HepG2 (cell line): ENCODE measurements around the gene KANTR. TPM values are rescaled to one million over a fixed set of nuclear protein-coding genes. Genes with fewer than 3 reads are reported as not detected.

Source experiments
- BCL3 ChIP-seq: sonication (generic); formaldehyde crosslinking; IDR thresholded peaks from 2 replicates; pipeline ENCODE4 v1.5.1; 2020; ENCODE audit warnings: mild to moderate bottlenecking, missing genetic modification reagents, moderate library complexity
- CEBPG ChIP-seq: IDR thresholded peaks from 2 replicates; pipeline ENCODE4 v1.6.1; 2016
- ELF4 ChIP-seq: sonication (generic); formaldehyde crosslinking; IDR thresholded peaks from 2 replicates; pipeline ENCODE4 v1.5.0; 2020; ENCODE audit warnings: missing genetic modification reagents, mild to moderate bottlenecking, moderate library complexity, borderline replicate concordance
- FOXO1 ChIP-seq: sonication (generic); formaldehyde crosslinking; IDR thresholded peaks from 2 replicates; pipeline ENCODE4 v1.4.0; 2020; ENCODE audit warnings: missing genetic modification reagents
- HHEX ChIP-seq: IDR thresholded peaks from 2 replicates; pipeline ENCODE4 v1.6.1; 2016; ENCODE audit warnings: control low read depth
- PAX8 ChIP-seq: sonication (generic); formaldehyde crosslinking; IDR thresholded peaks from 2 replicates; pipeline ENCODE4 v1.8.0; 2022; ENCODE audit warnings: mild to moderate bottlenecking, missing genetic modification reagents, borderline replicate concordance
- TCF7 ChIP-seq: sonication (generic); IDR thresholded peaks from 2 replicates; pipeline ENCODE4 v1.6.1; 2016; ENCODE audit warnings: antibody characterized with exemption, low read depth
- TOPORS ChIP-seq: sonication (generic); formaldehyde crosslinking; IDR thresholded peaks from 2 replicates; pipeline ENCODE4 v1.8.0; 2023; ENCODE audit warnings: mild to moderate bottlenecking, missing genetic modification reagents
- ZNF180 ChIP-seq: sonication (generic); formaldehyde crosslinking; IDR thresholded peaks from 2 replicates; pipeline ENCODE4 v1.4.0; 2020; ENCODE audit warnings: low read depth, missing genetic modification reagents, borderline replicate concordance
- ZNF296 ChIP-seq: sonication (generic); formaldehyde crosslinking; conservative IDR thresholded peaks from 2 replicates; pipeline ENCODE4 v1.5.0; 2020; ENCODE audit warnings: mild to moderate bottlenecking, missing genetic modification reagents
- ZNF362 ChIP-seq: sonication (generic); formaldehyde crosslinking; IDR thresholded peaks from 2 replicates; pipeline ENCODE4 v1.4.0; 2020; ENCODE audit warnings: missing genetic modification reagents, mild to moderate bottlenecking, borderline replicate concordance
- ZNF383 ChIP-seq: sonication (generic); formaldehyde crosslinking; IDR thresholded peaks from 2 replicates; pipeline ENCODE4 v1.4.0; 2020; ENCODE audit warnings: missing genetic modification reagents, mild to moderate bottlenecking, borderline replicate concordance
- ZNF432 ChIP-seq: sonication (generic); formaldehyde crosslinking; IDR thresholded peaks from 2 replicates; pipeline ENCODE4 v1.5.0; 2020; ENCODE audit warnings: missing genetic modification reagents, mild to moderate bottlenecking, borderline replicate concordance
- ZNF549 ChIP-seq: sonication (generic); formaldehyde crosslinking; IDR thresholded peaks from 2 replicates; pipeline ENCODE4 v1.5.0; 2020; ENCODE audit warnings: missing genetic modification reagents
- ZNF777 ChIP-seq: sonication (generic); formaldehyde crosslinking; IDR thresholded peaks from 2 replicates; pipeline ENCODE4 v1.4.0; 2020; ENCODE audit warnings: missing genetic modification reagents
- ZNF781 ChIP-seq: sonication (generic); formaldehyde crosslinking; IDR thresholded peaks from 2 replicates; pipeline ENCODE4 v1.5.1; 2020; ENCODE audit warnings: borderline replicate concordance, mild to moderate bottlenecking, missing genetic modification reagents; ENCODE audit errors: not compliant biosample characterization
- polyA plus RNA-seq, 8 experiments: library from polyadenylated mRNA; depleted of rRNA in 3 of 8; stranded (reverse) in 7 of 8; unstranded in 1 of 8; fragments of >200 nt; fragmentation: Illumina TruSeq in 4 of 8; extraction: Trizol in 4 of 8; gene quantifications; 2 replicates each; pipeline versions ENCODE4 v1.2.1 to v1.2.3, GENCODE V29; 2011 to 2016; ENCODE audit warnings: low read depth in 4 of 8, missing spikeins in 1 of 8, mixed read lengths in 1 of 8; ENCODE audit not compliant: insufficient read depth in 1 of 8
- total RNA-seq, 5 experiments: library from RNA; depleted of rRNA; stranded (reverse); fragments of >200 nt; fragmentation: Illumina TruSeq; extraction: Trizol; gene quantifications; 2 replicates each; pipeline ENCODE4 v1.2.3, GENCODE V29; 2016; ENCODE audit warnings: low read depth in 1 of 5
- TF ChIP-seq, protein P1 (sequence below): IDR thresholded peaks from 2 replicates; pipeline ENCODE4 v1.6.1; 2012; ENCODE audit warnings: low read depth, low read length, improper control_type of control experiment
- TF ChIP-seq, protein P2 (sequence below): sonication (generic); formaldehyde crosslinking; IDR thresholded peaks from 2 replicates; pipeline ENCODE4 v1.4.0; 2020; ENCODE audit warnings: missing genetic modification reagents
- TF ChIP-seq, protein P3 (sequence below): sonication (generic); formaldehyde crosslinking; IDR thresholded peaks from 2 replicates; pipeline ENCODE4 v1.4.0; 2020; ENCODE audit warnings: low read depth, mild to moderate bottlenecking, missing genetic modification reagents

KANTR gene
- total and polyA plus RNA-seq, 2 of the 13 experiments (the other 11 are each of a cell fraction or from before 2014, with no cell fraction given) = 4.4 to 9.0 TPM

DNA sequence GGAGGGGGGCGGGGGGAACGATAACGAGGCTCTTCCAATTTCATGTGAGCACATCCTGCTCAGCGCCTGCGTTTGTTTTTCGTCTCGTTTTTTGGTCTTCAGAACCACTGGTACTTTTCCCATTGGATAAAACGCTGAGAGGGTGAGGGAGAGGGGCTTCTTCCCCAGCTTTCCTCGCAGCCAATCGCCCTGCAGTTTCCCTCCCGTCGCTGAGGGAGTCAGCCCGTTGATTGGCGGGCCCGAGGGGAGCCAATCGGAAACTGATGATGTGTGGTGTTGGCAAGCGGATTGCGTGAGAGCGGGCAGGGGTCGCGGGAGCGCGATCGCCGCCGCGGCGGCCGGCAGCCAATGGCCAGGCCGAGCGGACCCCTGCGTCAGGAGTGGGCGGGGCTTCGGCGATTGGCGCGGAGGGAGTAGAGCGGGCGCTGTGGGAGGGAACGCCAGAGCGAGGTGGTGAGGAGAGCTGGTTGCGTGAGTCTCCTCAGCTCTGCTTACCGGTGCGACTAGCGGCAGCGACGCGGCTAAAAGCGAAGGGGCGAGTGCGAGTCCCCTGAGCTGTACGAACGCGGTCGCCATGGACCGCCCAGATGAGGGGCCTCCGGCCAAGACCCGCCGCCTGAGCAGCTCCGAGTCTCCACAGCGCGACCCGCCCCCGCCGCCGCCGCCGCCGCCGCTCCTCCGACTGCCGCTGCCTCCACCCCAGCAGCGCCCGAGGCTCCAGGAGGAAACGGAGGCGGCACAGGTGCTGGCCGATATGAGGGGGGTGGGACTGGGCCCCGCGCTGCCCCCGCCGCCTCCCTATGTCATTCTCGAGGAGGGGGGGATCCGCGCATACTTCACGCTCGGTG, 11.8 kb upstream of the KANTR start, which contains the start of gene TSPYL2 (continued):
- TF ChIP-seq TOPORS (no peak), HHEX (CRISPR knock-in tag) (no peak), ZNF549 (no peak), ZNF777 (no peak), ZNF781 (CRISPR knock-in tag) (no peak), ZNF296 (no peak), ZNF383 (no peak), ZNF432 (CRISPR knock-in tag) (no peak), TCF7 (no peak), FOXO1 (CRISPR knock-in tag) (no peak), ZNF362 (CRISPR knock-in tag) (no peak), CEBPG (CRISPR knock-in tag) (peak; percentile 64; the same call in 1 of the 2 replicates), ELF4 (CRISPR knock-in tag) (no peak), ZNF180 (CRISPR knock-in tag) (no peak), PAX8 (CRISPR knock-in tag) (no peak), BCL3 (CRISPR knock-in tag) (no peak)
- TF ChIP-seq, protein P1, sequence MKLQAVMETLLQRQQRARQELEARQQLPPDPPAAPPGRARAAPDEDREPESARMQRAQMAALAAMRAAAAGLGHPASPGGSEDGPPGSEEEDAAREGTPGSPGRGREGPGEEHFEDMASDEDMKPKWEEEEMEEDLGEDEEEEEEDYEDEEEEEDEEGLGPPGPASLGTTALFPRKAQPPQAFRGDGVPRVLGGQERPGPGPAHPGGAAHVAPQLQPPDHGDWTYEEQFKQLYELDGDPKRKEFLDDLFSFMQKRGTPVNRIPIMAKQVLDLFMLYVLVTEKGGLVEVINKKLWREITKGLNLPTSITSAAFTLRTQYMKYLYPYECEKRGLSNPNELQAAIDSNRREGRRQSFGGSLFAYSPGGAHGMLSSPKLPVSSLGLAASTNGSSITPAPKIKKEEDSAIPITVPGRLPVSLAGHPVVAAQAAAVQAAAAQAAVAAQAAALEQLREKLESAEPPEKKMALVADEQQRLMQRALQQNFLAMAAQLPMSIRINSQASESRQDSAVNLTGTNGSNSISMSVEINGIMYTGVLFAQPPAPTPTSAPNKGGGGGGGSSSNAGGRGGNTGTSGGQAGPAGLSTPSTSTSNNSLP = no peak
- TF ChIP-seq, protein P2, sequence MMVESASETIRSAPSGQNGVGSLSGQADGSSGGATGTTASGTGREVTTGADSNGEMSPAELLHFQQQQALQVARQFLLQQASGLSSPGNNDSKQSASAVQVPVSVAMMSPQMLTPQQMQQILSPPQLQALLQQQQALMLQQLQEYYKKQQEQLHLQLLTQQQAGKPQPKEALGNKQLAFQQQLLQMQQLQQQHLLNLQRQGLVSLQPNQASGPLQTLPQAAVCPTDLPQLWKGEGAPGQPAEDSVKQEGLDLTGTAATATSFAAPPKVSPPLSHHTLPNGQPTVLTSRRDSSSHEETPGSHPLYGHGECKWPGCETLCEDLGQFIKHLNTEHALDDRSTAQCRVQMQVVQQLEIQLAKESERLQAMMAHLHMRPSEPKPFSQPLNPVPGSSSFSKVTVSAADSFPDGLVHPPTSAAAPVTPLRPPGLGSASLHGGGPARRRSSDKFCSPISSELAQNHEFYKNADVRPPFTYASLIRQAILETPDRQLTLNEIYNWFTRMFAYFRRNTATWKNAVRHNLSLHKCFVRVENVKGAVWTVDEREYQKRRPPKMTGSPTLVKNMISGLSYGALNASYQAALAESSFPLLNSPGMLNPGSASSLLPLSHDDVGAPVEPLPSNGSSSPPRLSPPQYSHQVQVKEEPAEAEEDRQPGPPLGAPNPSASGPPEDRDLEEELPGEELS (CRISPR knock-in tag) = no peak
- TF ChIP-seq, protein P3, sequence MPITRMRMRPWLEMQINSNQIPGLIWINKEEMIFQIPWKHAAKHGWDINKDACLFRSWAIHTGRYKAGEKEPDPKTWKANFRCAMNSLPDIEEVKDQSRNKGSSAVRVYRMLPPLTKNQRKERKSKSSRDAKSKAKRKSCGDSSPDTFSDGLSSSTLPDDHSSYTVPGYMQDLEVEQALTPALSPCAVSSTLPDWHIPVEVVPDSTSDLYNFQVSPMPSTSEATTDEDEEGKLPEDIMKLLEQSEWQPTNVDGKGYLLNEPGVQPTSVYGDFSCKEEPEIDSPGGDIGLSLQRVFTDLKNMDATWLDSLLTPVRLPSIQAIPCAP (CRISPR knock-in tag) = no peak
